Ureter (tissue), 1 donor: ENCODE data around the gene SNX30. TPM values are rescaled to one million over a fixed set of nuclear protein-coding genes. Genes with fewer than 3 reads are reported as not detected.

Source experiments
- DNase-seq: peaks from one replicate; pipeline ENCODE4 v3.0.0-alpha.2; 2020; ENCODE audit warnings: low spot score
- total RNA-seq: library from RNA; stranded (reverse); gene quantifications from one replicate; pipeline ENCODE4 v1.2.4, GENCODE V29; 2023
- donor health status: DM: yes; HTN: yes; CAD: no.

SNX30 gene
- total RNA-seq, 1 donor from 2014 or later = 13.1 TPM

GRCh38 chr9:112858005-112858404 lies 107.4 kb downstream of the SNX30 start:
- no peak for DNase-seq

GRCh38 chr9:112858625-112859147 lies 108.1 kb downstream of the SNX30 start:
- DNase-seq = no peak

DNA sequence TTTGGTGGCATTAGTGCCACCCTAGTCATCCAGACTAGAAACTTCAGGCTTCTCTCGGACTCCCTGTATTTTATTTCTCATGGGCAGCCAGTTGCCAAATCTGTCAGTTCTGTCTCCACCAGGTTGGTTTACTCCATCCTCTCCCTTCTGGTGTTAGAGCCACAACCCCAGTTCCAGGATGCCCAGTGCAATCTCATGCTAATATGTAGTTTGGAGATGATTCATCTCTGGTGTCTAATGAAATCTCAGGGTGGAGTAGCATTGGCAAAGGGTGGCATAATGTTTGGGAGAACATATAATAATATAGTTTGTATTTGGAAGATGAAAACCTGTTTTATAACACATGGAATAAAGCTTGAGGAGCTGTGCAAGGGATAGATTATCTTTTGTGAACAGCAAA lies 109.9 kb downstream of the SNX30 start:
- DNase-seq = no peak

GRCh38 chr9:112861155-112861554 lies 110.6 kb downstream of the SNX30 start:
- DNase-seq = no peak

DNA sequence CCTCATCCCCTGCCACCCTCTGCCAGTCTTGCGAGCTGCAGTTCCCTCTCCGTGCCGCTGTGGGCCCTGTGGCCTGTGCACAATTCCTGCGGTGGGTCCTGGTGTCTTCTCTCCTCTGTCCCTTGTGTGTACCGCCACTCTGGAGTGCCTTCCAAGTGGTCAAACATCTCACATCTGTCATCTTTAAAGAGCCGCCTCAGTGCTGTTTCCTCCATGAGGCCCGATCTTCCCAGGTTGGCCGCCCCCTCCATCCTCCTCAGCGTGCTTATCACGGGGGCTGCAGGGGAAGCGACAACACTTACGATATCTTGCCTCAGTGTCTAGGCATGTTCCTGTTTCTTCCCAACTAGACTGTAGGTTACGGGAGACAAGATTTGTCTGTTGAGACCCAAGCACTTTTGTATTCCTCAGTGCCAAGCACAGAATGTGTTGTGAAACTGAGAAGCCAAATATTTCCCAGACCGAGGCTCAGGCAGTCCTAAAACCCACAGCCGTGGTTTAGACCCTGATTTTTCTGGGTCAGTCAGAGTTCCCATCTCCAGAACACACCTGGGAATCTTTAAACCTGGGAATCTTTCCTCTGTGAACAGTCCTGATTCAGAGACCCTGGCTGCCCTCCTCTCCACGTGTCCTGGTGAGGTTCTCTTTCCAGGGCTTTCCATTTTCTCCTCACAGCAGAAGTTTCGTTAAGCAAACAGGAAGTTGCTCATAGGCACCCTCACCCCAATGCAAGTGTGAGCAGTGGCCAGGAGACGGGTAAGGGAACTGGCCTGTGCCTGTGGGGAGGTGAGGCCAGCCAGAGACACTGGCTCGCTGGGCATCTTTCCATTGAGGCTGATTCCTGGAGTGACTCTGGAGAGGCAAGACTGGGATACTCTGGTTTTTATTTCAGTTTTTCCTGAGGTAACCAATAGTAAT lies 111.3 kb downstream of the SNX30 start:
- DNase-seq = no peak

- DNase-seq = no peak
These were observed 112.7 kb downstream of the SNX30 start for GRCh38 chr9:112863214-112863613.

- DNase-seq = no peak
These were observed 113.2 kb downstream of the SNX30 start for GRCh38 chr9:112863746-112864145.

- no peak for DNase-seq
These were observed 113.8 kb downstream of the SNX30 start for GRCh38 chr9:112864403-112864802.

DNA sequence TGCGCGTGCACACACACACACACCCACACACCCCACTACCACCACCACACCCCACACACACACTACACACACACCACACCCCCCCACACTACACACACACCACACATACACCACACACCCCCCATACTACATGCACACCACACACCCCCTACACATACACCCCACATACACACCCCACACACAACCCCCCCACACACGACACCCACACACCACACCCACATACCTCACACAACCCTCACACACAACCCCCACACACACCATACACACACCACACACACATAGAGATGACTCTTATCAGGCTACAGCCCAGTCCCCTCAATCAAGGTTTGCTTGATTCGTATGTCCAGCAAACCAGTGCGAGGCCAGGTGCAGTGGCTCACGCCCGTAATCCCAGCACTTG lies 114.4 kb downstream of the SNX30 start:
- no peak for DNase-seq

DNA sequence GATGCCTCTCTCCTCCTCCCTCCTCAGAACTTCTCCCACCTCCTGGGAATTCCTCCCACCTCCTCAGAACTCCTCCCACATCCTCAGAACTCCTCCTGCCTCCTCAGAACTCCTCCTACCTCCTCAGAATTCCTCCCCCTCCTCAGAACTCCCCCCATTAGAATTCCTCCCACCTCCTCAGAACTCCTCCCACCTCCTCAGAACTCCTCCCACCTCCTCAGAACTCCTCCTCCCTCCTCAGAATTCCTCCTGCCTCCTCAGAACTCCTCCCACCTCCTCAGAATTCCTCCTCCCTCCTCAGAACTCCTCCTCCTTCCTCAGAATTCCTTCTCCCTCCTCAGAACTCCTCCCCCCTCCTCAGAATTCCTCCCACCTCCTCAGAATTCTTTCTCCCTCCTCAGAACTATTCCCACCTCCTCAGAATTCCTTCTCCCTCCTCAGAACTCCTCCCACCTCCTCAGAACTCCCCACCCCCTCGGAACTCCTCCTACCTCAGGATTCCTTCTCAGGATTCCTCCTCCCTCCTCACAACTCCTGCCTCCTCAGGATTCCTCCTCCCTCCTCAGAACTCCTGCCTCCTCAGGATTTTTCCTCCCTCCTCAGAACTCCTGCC lies 116.2 kb downstream of the SNX30 start:
- no peak for DNase-seq

DNA sequence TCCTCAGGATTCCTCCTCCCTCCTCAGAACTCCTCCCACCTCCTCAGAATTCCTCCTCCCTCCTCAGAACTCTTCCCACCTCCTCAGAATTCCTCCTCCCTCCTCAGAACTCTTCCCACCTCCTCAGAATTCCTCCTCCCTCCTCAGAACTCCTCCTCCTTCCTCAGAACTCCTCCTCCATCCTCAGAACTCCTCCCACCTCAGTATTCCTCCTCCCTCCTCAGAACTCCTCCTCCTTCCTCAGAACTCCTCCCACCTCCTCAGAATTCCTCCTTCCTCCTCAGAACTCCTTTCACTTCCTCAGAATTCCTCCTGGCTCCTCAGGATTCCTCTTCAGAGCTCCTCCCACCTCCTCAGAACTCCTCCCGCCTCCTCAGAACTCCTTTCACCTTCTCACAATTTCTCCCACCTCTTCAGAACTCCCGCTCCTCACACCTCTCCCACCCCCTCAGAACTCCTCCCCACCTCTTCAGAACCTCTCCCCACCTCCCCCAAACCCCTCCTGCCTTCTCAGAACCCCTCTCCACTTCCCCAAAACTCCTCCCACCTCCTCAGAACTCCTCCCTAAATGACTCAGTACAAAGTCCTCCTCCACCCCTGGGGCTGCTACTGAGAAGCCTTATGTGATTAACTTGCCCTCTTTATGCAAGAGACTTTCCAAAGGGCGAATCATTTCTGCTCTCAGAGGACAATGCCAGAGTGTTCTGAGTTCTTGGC lies 116.9 kb downstream of the SNX30 start:
- DNase-seq = no peak

- DNase-seq = no peak
These were observed 117.9 kb downstream of the SNX30 start for GRCh38 chr9:112868461-112868860.

DNA sequence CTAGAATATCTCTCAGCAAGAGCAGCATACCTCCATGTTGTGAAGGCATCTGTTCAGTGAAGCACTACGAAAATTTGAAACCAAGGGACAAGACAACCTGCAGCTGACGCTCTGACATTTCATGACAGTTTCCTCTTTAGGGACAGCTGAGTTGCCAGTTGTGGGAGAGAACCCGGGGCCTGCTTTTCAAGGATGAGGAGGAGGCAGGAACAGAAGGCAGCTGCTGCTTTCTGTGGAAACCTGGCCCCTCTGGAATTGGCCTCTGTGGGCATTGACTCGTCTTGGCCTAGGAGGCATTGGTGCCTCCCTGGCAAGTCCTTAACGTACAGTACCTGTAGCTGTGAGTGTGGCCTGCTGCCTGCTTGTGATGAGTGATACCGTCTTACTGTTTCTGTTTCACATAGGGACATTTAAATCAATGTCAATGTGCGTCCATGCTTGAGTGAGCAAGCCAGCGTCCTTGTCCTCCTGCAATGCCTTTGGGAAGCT lies 118.5 kb downstream of the SNX30 start:
- DNase-seq = no peak

DNA sequence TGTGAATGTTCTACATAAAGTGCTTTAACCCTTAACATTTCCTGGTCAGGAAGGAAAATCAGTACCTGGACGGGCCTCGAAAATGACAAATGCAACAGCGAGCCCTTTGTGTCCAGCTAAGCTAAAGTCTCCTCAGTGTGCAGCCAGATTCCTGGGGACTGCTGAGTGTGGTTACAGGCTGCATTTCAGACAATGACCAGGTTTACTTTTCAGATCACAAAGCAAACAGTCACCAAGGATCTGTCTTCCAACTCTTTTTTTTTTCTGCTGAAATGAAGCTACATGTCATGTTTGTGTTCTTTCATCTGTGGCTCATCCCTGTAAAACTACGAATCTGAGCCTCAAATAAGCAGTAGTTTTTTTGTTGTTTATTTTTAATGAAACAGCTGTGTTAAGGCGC lies 119.4 kb downstream of the SNX30 start:
- no peak for DNase-seq

- DNase-seq = no peak
These were observed 120.0 kb downstream of the SNX30 start for GRCh38 chr9:112870556-112870955.

GRCh38 chr9:112872019-112872418 lies 121.5 kb downstream of the SNX30 start:
- no peak for DNase-seq

DNA sequence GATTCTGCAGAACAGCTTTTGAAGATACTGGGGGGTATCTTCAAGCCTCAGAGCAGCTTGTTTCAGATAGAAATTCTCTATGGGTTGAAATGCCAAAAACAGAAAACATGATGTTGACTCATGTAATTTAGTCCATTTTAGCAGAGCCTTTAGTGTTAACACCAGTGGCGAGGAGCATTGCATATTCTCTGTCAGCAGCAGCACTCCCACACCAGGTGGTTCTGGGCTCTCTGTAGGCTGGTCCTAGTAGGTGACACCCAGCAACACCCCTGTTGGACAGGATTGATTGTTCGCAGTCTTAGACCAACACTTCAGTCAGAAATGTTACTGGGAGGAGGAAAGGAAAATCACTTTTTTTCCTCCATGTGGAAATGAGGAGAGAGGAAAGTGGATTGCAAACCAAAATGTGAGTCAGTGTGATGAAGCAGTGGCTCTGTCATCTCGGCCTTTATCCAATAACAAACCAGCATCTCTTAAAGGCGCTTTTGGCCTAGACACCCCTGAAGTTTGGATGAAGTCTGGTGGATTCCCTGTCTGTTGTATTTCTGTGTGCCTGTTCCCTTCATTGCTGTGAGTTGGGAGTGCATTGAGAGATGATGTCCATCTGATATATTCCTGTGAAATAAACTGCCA lies 123.3 kb downstream of the SNX30 start:
- DNase-seq = no peak

DNA sequence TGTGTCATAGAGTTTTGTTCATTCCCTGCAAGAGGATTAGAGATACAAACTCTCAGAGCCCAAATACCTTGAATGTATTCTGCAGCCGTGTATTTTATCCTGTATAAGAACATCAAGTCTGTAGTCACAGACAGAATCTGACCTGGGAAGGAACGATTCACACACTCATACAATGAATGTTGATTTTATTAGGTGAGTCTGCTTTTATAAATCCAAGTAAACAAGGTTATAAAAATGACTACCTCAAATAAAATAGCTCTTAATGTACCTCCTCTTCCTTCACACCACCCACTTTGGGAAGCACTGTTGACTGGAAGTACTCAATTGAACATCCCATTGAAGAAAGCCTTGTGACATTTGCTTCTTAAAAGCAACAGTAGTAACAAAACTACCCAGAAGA lies 128.2 kb downstream of the SNX30 start:
- no peak for DNase-seq

DNA sequence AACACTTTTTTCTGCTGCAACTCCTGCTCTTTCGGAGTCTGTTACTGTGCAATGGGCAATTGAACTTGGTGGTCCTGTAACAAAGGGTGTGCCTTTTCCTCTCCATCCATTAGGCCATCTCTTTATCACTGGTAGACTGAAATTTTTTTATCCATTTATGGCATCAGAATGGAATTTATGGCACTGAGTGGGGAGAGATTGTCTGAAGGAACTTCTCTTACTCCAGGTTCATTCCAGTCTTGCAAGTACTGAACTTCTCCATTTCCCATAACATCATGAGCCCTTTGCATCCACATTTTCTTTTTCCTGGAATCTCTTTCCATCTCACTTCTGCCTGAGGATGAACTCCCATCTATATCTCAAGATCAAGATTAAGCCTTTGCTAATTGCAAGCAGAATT lies 130.1 kb downstream of the SNX30 start:
- DNase-seq = no peak

DNA sequence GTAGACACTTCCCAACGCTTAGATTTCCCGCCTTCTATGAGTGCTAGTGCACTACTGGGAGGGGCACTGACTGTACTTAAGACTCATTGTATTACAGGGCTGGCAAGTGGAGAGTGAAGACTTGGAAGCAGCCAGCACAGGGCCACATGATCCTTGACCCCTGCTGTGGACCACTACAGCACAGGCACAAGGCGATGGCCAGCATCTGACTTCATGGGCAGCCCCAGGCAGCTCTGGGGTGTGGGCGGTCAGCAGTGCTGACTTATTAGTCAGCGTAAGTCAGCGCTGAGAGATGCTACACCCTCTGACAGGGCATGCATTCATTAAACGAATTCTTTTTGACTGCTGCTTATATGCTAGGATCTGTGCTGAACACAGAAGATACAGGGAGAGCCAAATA lies 130.8 kb downstream of the SNX30 start:
- no peak for DNase-seq

GRCh38 chr9:112884101-112884500 lies 133.5 kb downstream of the SNX30 start:
- peak; percentile 67 for DNase-seq

GRCh38 chr9:112884721-112885120 lies 134.2 kb downstream of the SNX30 start:
- DNase-seq = no peak
